ENCODE measurements around the gene GAS1. TPM values are rescaled to one million over a fixed set of nuclear protein-coding genes. Genes with fewer than 3 reads are reported as not detected.

The GAS1 gene
- total RNA-seq, 1 donor from 2014 or later = not detected

- intact Hi-C loops (cut with micrococcal nuclease) = no loop called here
- Mint-ChIP-seq H3K36me3 (ENCODE audit: low read depth) (no peaks in the 10 kb centered on the region), H3K4me3 (no peak overlapping the region), H3K9me3 (no peaks in the 10 kb centered on the region), H3K27me3 (peaks cover 38% of the 10 kb centered on the region), H3K27ac (no peak overlapping the region), H3K4me1 (no peaks in the 10 kb centered on the region)
- ATAC-seq (ENCODE audit: low read depth) (no peak), DNase-seq (no peak)
- POLR2A ChIA-PET = no interaction called here
- CTCF ChIA-PET = no interaction called here
- TF ChIP-seq CTCF (IDR thresholded peaks at IDR 0.05) = no peak
Observed at GRCh38 chr9:86903734-86904085, 43.6 kb downstream of the GAS1 start.

- ATAC-seq (ENCODE audit: low read depth) (no peak), DNase-seq (no peak)
- H3K36me3 Mint-ChIP-seq (ENCODE audit: low read depth) = no peaks in the 10 kb centered on the region
- TF ChIP-seq CTCF (IDR thresholded peaks at IDR 0.05) = no peak
- intact Hi-C loops (cut with micrococcal nuclease) = no loop called here
- no peak overlapping the region for H3K27ac Mint-ChIP-seq
- H3K4me3 Mint-ChIP-seq = no peak overlapping the region
- H3K27me3 Mint-ChIP-seq = peaks cover 38% of the 10 kb centered on the region
- H3K4me1 Mint-ChIP-seq = no peaks in the 10 kb centered on the region
- CTCF ChIA-PET = no interaction called here
- POLR2A ChIA-PET = no interaction called here
- no peaks in the 10 kb centered on the region for H3K9me3 Mint-ChIP-seq
Observed at GRCh38 chr9:86902991-86903733, 44.1 kb downstream of the GAS1 start.

GRCh38 chr9:86902586-86902985 lies 44.7 kb downstream of the GAS1 start:
- no peak for TF ChIP-seq CTCF (IDR thresholded peaks at IDR 0.05)
- intact Hi-C loops (cut with micrococcal nuclease) = no loop called here
- Mint-ChIP-seq H3K27ac (no peak overlapping the region), H3K36me3 (ENCODE audit: low read depth) (no peaks in the 10 kb centered on the region), H3K27me3 (peaks cover 38% of the 10 kb centered on the region), H3K4me3 (no peak overlapping the region), H3K4me1 (no peaks in the 10 kb centered on the region), H3K9me3 (no peaks in the 10 kb centered on the region)
- ATAC-seq (ENCODE audit: low read depth) = no peak
- POLR2A ChIA-PET = no interaction called here
- CTCF ChIA-PET = no interaction called here
- DNase-seq = no peak

- Mint-ChIP-seq H3K4me3 (no peak overlapping the region), H3K27me3 (peaks cover 35% of the 10 kb centered on the region), H3K27ac (no peak overlapping the region), H3K9me3 (no peaks in the 10 kb centered on the region), H3K36me3 (ENCODE audit: low read depth) (no peaks in the 10 kb centered on the region), H3K4me1 (no peaks in the 10 kb centered on the region)
- ATAC-seq (ENCODE audit: low read depth) (no peak), DNase-seq (no peak)
- POLR2A ChIA-PET = no interaction called here
- CTCF ChIA-PET = no interaction called here
- no peak for TF ChIP-seq CTCF (IDR thresholded peaks at IDR 0.05)
- intact Hi-C loops (cut with micrococcal nuclease) = no loop called here
Observed at GRCh38 chr9:86902176-86902575, 45.1 kb downstream of the GAS1 start.

GRCh38 chr9:86901511-86901910 lies 45.8 kb downstream of the GAS1 start:
- Mint-ChIP-seq H3K9me3 (no peaks in the 10 kb centered on the region), H3K4me1 (no peaks in the 10 kb centered on the region), H3K27ac (no peak overlapping the region), H3K27me3 (peaks cover 32% of the 10 kb centered on the region), H3K4me3 (no peak overlapping the region), H3K36me3 (ENCODE audit: low read depth) (no peaks in the 10 kb centered on the region)
- TF ChIP-seq CTCF (IDR thresholded peaks at IDR 0.05) = no peak
- CTCF ChIA-PET = no interaction called here
- DNase-seq (no peak), ATAC-seq (ENCODE audit: low read depth) (no peak)
- POLR2A ChIA-PET = no interaction called here
- intact Hi-C loops (cut with micrococcal nuclease) = no loop called here

Measured in activated B cell treated with CpG ODN at 0.5 μM for 24 hours (primary cell).